ENCODE data around the gene SLC35F1.

SLC35F1 gene

DNA sequence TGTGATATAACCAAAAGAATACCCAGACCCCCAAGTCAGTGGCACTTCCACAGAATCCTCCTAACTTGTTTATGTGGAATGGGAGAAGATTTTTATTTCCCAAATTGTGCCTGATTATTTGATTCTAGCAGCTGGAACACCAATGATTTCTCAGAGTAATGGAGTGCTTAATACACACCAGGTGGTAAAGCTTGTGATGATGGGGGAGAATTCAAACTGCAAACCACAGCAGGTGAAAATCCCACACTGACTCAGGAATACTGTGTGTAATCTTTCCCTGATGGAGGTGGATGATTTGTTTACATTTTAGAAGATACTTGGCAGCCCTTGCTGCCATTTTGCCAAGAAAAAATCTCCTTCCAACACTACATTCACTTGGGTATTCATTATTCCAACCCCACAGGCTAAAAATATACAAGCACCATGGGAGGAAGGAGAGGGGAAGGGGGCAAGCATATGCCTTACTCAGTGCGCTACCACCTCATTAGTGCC is 428.3 kb downstream of the SLC35F1 start:
- POLR2A ChIA-PET (ENCODE audit: low non-redundant PET): no interaction called here
- TF ChIP-seq, protein P1, sequence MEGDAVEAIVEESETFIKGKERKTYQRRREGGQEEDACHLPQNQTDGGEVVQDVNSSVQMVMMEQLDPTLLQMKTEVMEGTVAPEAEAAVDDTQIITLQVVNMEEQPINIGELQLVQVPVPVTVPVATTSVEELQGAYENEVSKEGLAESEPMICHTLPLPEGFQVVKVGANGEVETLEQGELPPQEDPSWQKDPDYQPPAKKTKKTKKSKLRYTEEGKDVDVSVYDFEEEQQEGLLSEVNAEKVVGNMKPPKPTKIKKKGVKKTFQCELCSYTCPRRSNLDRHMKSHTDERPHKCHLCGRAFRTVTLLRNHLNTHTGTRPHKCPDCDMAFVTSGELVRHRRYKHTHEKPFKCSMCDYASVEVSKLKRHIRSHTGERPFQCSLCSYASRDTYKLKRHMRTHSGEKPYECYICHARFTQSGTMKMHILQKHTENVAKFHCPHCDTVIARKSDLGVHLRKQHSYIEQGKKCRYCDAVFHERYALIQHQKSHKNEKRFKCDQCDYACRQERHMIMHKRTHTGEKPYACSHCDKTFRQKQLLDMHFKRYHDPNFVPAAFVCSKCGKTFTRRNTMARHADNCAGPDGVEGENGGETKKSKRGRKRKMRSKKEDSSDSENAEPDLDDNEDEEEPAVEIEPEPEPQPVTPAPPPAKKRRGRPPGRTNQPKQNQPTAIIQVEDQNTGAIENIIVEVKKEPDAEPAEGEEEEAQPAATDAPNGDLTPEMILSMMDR (conservative IDR thresholded peaks at IDR 0.05; ENCODE audit: low read depth): no peak
- no peak for DNase-seq (ENCODE audit: low spot score)
- CTCF ChIA-PET: no interaction called here
- no peak overlapping the region for H3K27ac ChIP-seq

DNA sequence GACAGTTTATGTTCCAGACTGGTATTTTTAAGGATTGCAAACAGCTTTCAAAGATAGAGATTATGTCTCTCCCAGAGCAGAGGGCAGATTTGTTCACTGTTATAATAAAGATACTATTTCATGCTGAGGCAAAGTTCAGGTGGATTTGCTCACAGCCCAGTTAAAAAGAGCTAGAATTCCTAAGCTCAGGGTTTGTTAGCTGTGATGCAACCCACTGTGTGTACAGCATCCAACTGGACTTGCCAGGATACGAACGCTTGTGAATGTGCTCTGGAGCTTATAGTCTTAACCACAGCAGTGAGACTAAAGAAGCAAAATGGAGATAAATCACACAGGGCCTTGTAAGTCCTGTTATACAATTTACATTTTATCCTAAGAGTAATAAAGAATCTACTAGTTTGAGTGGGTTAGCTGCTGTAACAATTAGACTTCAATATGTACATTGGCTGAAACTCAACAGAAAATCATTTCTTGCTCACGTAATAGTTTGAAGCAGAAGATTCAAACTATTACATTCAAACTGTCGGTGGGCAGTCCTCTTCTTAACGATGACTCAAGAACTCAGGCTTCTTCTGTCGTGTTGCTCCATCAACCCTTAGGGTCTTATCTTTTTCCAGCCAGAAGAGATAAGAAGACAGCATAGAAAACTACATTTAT is 437.1 kb downstream of the SLC35F1 start:
- TF ChIP-seq, protein P1 (conservative IDR thresholded peaks at IDR 0.05; ENCODE audit: low read depth): no peak
- no peak overlapping the region for H3K27ac ChIP-seq
- ChIA-PET POLR2A (ENCODE audit: low non-redundant PET) (no interaction called here), CTCF (no interaction called here)
- no peak for DNase-seq (ENCODE audit: low spot score)

DNA sequence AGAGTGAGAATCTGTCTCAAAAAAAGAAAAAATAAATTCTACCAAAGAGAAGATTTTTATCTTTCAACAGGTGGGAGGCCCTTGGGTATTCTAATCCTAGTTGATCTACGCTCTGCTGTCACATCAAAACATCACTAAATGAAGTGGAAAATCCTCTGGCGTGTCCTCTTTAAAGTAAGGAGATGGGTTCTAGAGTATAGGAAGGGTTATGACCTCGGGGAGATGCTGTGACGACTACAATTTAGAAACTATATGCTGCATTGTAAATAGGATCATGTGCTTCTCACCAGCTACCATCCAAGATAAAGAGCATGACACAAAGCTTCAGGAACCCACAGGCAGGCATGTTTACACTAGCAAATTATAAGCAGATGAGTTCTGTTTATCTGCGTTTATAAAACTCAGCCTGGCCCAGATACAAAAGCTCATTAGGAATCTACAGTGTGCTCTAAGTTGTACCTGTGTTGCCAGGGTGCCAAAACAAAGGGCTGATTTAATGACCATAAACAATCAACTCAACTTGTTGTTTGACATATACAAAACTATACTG is 443.9 kb downstream of the SLC35F1 start:
- CTCF ChIA-PET: no interaction called here
- POLR2A ChIA-PET (ENCODE audit: low non-redundant PET): no interaction called here
- H3K27ac ChIP-seq: no peak overlapping the region
- no peak for DNase-seq (ENCODE audit: low spot score)
- TF ChIP-seq, protein P1 (conservative IDR thresholded peaks at IDR 0.05; ENCODE audit: low read depth): no peak

DNA sequence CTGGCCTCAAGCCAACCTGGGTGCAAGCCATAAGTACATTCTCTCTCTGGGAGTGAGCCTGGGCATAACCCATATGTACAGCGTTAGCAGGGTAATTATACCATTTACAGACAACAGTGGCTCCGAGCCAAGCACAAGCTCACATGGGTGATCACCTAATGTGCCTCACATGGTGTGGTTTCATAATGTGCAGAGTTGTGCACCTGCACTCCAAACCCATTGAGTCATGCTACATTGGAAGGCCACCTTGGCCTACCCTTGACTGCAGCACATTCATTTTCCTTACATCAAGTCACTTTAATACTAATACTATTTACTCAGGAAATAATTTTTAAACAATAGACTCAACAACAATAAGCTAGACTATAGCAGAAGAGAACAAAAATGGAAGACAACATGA is 446.5 kb downstream of the SLC35F1 start:
- CTCF ChIA-PET: no interaction called here
- H3K27ac ChIP-seq: no peak overlapping the region
- POLR2A ChIA-PET (ENCODE audit: low non-redundant PET): no interaction called here
- no peak for DNase-seq (ENCODE audit: low spot score)
- TF ChIP-seq, protein P1 (conservative IDR thresholded peaks at IDR 0.05; ENCODE audit: low read depth): no peak

DNA sequence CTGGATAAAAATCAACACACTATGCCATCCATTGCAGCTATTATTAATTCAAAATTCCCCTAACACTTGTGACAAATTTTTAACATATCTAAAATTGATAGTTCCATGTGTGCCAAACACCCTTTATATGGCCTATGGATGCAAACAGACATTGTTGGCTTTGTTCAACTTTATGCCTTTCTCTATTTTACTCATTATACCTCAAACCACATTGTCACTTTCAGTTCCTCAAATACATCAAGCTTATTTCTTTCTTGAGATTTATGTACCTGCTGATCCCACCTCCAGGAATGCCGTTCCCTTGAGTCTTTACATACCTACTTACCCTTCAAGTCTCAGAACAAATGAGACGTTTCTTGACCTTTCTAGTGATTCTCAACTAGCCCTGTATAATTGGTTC is 447.6 kb downstream of the SLC35F1 start:
- H3K27ac ChIP-seq: no peak overlapping the region
- DNase-seq (ENCODE audit: low spot score): no peak
- POLR2A ChIA-PET (ENCODE audit: low non-redundant PET): no interaction called here
- TF ChIP-seq, protein P1 (conservative IDR thresholded peaks at IDR 0.05; ENCODE audit: low read depth): no peak
- CTCF ChIA-PET: no interaction called here

DNA sequence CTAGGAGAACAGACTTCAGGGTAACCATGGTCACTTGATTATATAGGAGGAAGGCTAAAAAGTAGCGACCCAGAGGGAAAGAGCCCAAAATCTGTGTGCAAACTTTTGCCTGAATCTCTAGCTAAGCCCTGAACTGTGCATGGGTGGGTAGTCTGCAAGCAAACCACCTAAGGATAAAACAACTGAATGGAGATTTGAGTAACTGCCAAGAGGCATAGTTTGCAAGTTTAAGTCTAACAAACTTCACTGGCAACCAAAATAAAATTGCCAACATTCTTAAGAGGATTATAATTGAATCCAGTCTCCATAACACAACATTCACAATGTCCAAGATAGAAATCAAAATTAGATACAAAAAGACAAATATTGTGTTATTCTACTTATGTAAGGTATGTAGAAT is 449.0 kb downstream of the SLC35F1 start:
- ChIA-PET CTCF (interaction anchor here (0.6 kb wide), 1 partner anchor 24 kb away, joined by 3 read pairs; no protein-coding TSS in a partner anchor), POLR2A (ENCODE audit: low non-redundant PET) (no interaction called here)
- no peak overlapping the region for H3K27ac ChIP-seq
- no peak for DNase-seq (ENCODE audit: low spot score)
- TF ChIP-seq, protein P1 (conservative IDR thresholded peaks at IDR 0.05; ENCODE audit: low read depth): no peak
